Fibroblast of lung (primary cell): ENCODE results near the gene IDH1.

Experiments
- CTCF ChIP-seq, 2 donors: IDR thresholded peaks in 1 of 2; conservative IDR thresholded peaks in 1 of 2; 1 replicate in 1 of 2; 2 replicates in 1 of 2; pipeline ENCODE4 v1.5.1; 2011 to 2012; ENCODE audit warnings: low read length in 2 of 2, control low read depth in 1 of 2, inconsistent platforms in 1 of 2, low read depth in 1 of 2, mild to moderate bottlenecking in 1 of 2
- EZH2 ChIP-seq: IDR thresholded peaks from 2 replicates; pipeline ENCODE4 v1.5.1; 2012; ENCODE audit warnings: low read length, control low read depth, mild to moderate bottlenecking; ENCODE audit errors: missing control alignments

- no peak for TF ChIP-seq CTCF (conservative IDR thresholded peaks at IDR 0.05 in 1 of 2, IDR thresholded peaks at IDR 0.05 in 1 of 2; ENCODE audit: low read depth in 1 of 2, low read length in 2 of 2)
- no peak for TF ChIP-seq EZH2
These were observed 26.4 kb downstream of the IDH1 start for GRCh38 chr2:208228476-208228875.
